Activated naive CD4-positive, alpha-beta T cell treated with anti-CD3 and anti-CD28 coated beads, Interleukin-2, amount 50 U/mL, for 24 hours (primary cell): ENCODE measurements around the gene CTNND2.

Experiments
- H3K27ac Mint-ChIP-seq: one replicate; pipeline ENCODE4 v1.8.0; 2021; ENCODE audit warnings: mild to moderate bottlenecking, mixed read lengths
- H3K27me3 Mint-ChIP-seq: one replicate; pipeline ENCODE4 v1.8.0; 2021; ENCODE audit warnings: mixed read lengths
- H3K36me3 Mint-ChIP-seq: one replicate; pipeline ENCODE4 v1.8.0; 2021; ENCODE audit warnings: mixed read lengths
- H3K4me1 Mint-ChIP-seq: one replicate; pipeline ENCODE4 v1.8.0; 2021; ENCODE audit warnings: mixed read lengths
- H3K4me3 Mint-ChIP-seq: one replicate; pipeline ENCODE4 v1.8.0; 2021; ENCODE audit warnings: mild to moderate bottlenecking, mixed read lengths
- H3K9me3 Mint-ChIP-seq: one replicate; pipeline ENCODE4 v1.8.0; 2021; ENCODE audit warnings: mixed read lengths

Gene CTNND2

GRCh38 chr5:11289208-11289607, 615.0 kb downstream of the CTNND2 start:
- Mint-ChIP-seq H3K27ac (no peak overlapping the region), H3K4me3 (no peak overlapping the region), H3K9me3 (no peaks in the 10 kb centered on the region), H3K4me1 (no peaks in the 10 kb centered on the region), H3K36me3 (no peaks in the 10 kb centered on the region), H3K27me3 (peaks cover 7% of the 10 kb centered on the region)

GRCh38 chr5:11281842-11282241, 622.4 kb downstream of the CTNND2 start:
- no peak overlapping the region for H3K4me3 Mint-ChIP-seq

GRCh38 chr5:11277323-11277722, 626.9 kb downstream of the CTNND2 start:
- no peaks in the 10 kb centered on the region for H3K36me3 Mint-ChIP-seq
- H3K9me3 Mint-ChIP-seq: no peaks in the 10 kb centered on the region
- H3K27ac Mint-ChIP-seq: no peak overlapping the region
- H3K4me3 Mint-ChIP-seq: no peak overlapping the region
- no peaks in the 10 kb centered on the region for H3K4me1 Mint-ChIP-seq
- peaks cover 5% of the 10 kb centered on the region for H3K27me3 Mint-ChIP-seq

More at GRCh38 chr5:11281842-11282241, 622.4 kb downstream of the CTNND2 start:
- Mint-ChIP-seq H3K36me3 (no peaks in the 10 kb centered on the region), H3K4me1 (no peaks in the 10 kb centered on the region), H3K9me3 (no peaks in the 10 kb centered on the region), H3K27me3 (no peaks in the 10 kb centered on the region), H3K27ac (no peak overlapping the region)

GRCh38 chr5:11273180-11273903, 630.9 kb downstream of the CTNND2 start:
- no peaks in the 10 kb centered on the region for H3K4me1 Mint-ChIP-seq
- no peak overlapping the region for H3K4me3 Mint-ChIP-seq
- no peaks in the 10 kb centered on the region for H3K9me3 Mint-ChIP-seq
- no peak overlapping the region for H3K27ac Mint-ChIP-seq
- H3K27me3 Mint-ChIP-seq: peaks cover 6% of the 10 kb centered on the region
- H3K36me3 Mint-ChIP-seq: no peaks in the 10 kb centered on the region

- H3K27ac Mint-ChIP-seq: no peak overlapping the region
- H3K36me3 Mint-ChIP-seq: no peaks in the 10 kb centered on the region
- H3K9me3 Mint-ChIP-seq: no peaks in the 10 kb centered on the region
- no peak overlapping the region for H3K4me3 Mint-ChIP-seq
- peaks cover 3% of the 10 kb centered on the region for H3K27me3 Mint-ChIP-seq
- no peaks in the 10 kb centered on the region for H3K4me1 Mint-ChIP-seq
These were observed 634.7 kb downstream of the CTNND2 start for GRCh38 chr5:11269515-11269914.

GRCh38 chr5:11268891-11269290, 635.4 kb downstream of the CTNND2 start:
- Mint-ChIP-seq H3K9me3 (no peaks in the 10 kb centered on the region), H3K27ac (no peak overlapping the region), H3K4me1 (no peaks in the 10 kb centered on the region), H3K27me3 (peaks cover 3% of the 10 kb centered on the region), H3K36me3 (no peaks in the 10 kb centered on the region), H3K4me3 (no peak overlapping the region)

- H3K4me1 Mint-ChIP-seq: no peaks in the 10 kb centered on the region
- H3K27ac Mint-ChIP-seq: no peak overlapping the region
- no peaks in the 10 kb centered on the region for H3K36me3 Mint-ChIP-seq
- H3K4me3 Mint-ChIP-seq: no peak overlapping the region
- H3K27me3 Mint-ChIP-seq: no peaks in the 10 kb centered on the region
- H3K9me3 Mint-ChIP-seq: no peaks in the 10 kb centered on the region
These were observed 637.9 kb downstream of the CTNND2 start for GRCh38 chr5:11266331-11266730.

- no peaks in the 10 kb centered on the region for H3K9me3 Mint-ChIP-seq
- no peaks in the 10 kb centered on the region for H3K27me3 Mint-ChIP-seq
- H3K36me3 Mint-ChIP-seq: no peaks in the 10 kb centered on the region
- H3K4me3 Mint-ChIP-seq: no peak overlapping the region
- no peaks in the 10 kb centered on the region for H3K4me1 Mint-ChIP-seq
- no peak overlapping the region for H3K27ac Mint-ChIP-seq
These were observed 643.0 kb downstream of the CTNND2 start for GRCh38 chr5:11261241-11261640.

GRCh38 chr5:11258001-11258400, 646.2 kb downstream of the CTNND2 start:
- Mint-ChIP-seq H3K4me3 (no peak overlapping the region), H3K27ac (no peak overlapping the region), H3K27me3 (no peaks in the 10 kb centered on the region), H3K36me3 (no peaks in the 10 kb centered on the region), H3K4me1 (no peaks in the 10 kb centered on the region), H3K9me3 (no peaks in the 10 kb centered on the region)

GRCh38 chr5:11252523-11252922, 651.7 kb downstream of the CTNND2 start:
- no peak overlapping the region for H3K4me3 Mint-ChIP-seq
- H3K36me3 Mint-ChIP-seq: no peaks in the 10 kb centered on the region
- no peaks in the 10 kb centered on the region for H3K4me1 Mint-ChIP-seq
- H3K9me3 Mint-ChIP-seq: no peaks in the 10 kb centered on the region
- H3K27ac Mint-ChIP-seq: no peak overlapping the region
- no peaks in the 10 kb centered on the region for H3K27me3 Mint-ChIP-seq

GRCh38 chr5:11252075-11252474, 652.2 kb downstream of the CTNND2 start:
- Mint-ChIP-seq H3K36me3 (no peaks in the 10 kb centered on the region), H3K4me3 (no peak overlapping the region), H3K4me1 (no peaks in the 10 kb centered on the region), H3K27me3 (no peaks in the 10 kb centered on the region), H3K27ac (no peak overlapping the region), H3K9me3 (no peaks in the 10 kb centered on the region)

GRCh38 chr5:11251247-11251646, 653.0 kb downstream of the CTNND2 start:
- no peaks in the 10 kb centered on the region for H3K36me3 Mint-ChIP-seq
- H3K4me3 Mint-ChIP-seq: no peak overlapping the region
- no peaks in the 10 kb centered on the region for H3K27me3 Mint-ChIP-seq
- H3K9me3 Mint-ChIP-seq: no peaks in the 10 kb centered on the region
- no peaks in the 10 kb centered on the region for H3K4me1 Mint-ChIP-seq
- no peak overlapping the region for H3K27ac Mint-ChIP-seq

- no peak overlapping the region for H3K4me3 Mint-ChIP-seq
- no peaks in the 10 kb centered on the region for H3K36me3 Mint-ChIP-seq
- no peak overlapping the region for H3K27ac Mint-ChIP-seq
- H3K9me3 Mint-ChIP-seq: no peaks in the 10 kb centered on the region
- H3K4me1 Mint-ChIP-seq: no peaks in the 10 kb centered on the region
- no peaks in the 10 kb centered on the region for H3K27me3 Mint-ChIP-seq
These were observed 655.3 kb downstream of the CTNND2 start for GRCh38 chr5:11248966-11249365.

GRCh38 chr5:11247224-11247623, 657.0 kb downstream of the CTNND2 start:
- Mint-ChIP-seq H3K27me3 (no peaks in the 10 kb centered on the region), H3K4me3 (no peak overlapping the region), H3K27ac (no peak overlapping the region), H3K36me3 (no peaks in the 10 kb centered on the region), H3K4me1 (no peaks in the 10 kb centered on the region), H3K9me3 (no peaks in the 10 kb centered on the region)

- H3K9me3 Mint-ChIP-seq: no peaks in the 10 kb centered on the region
- no peaks in the 10 kb centered on the region for H3K36me3 Mint-ChIP-seq
- peaks cover under 1% of the 10 kb centered on the region for H3K4me1 Mint-ChIP-seq
- H3K27me3 Mint-ChIP-seq: no peaks in the 10 kb centered on the region
- no peak overlapping the region for H3K4me3 Mint-ChIP-seq
- H3K27ac Mint-ChIP-seq: no peak overlapping the region
These were observed 663.7 kb downstream of the CTNND2 start for GRCh38 chr5:11240293-11241190.

- Mint-ChIP-seq H3K9me3 (no peaks in the 10 kb centered on the region), H3K27me3 (no peaks in the 10 kb centered on the region), H3K4me1 (peaks cover 11% of the 10 kb centered on the region), H3K27ac (no peak overlapping the region), H3K36me3 (no peaks in the 10 kb centered on the region), H3K4me3 (no peak overlapping the region)
These were observed 664.8 kb downstream of the CTNND2 start for GRCh38 chr5:11239261-11240015.
